Activated B cell treated with CpG ODN at 0.5 μM for 24 hours (primary cell): ENCODE data around the gene GAB1. TPM values are rescaled to one million over a fixed set of nuclear protein-coding genes. Genes with fewer than 3 reads are reported as not detected.

Source experiments
- ATAC-seq: fragments of 200-7000 bp; cut with Tn5 transposase; one replicate; pipeline ENCODE4 v1.10.0; 2021; ENCODE audit warnings: low read depth, mild to moderate bottlenecking, moderate library complexity
- CTCF ChIA-PET: fragments of 350-600 bp; sonication (Branson Sonifier 250); formaldehyde crosslinking; loops from one replicate; lab custom pipeline; 2021; ENCODE audit warnings: antibody characterized with exemption; lab: Charles Lee
- POLR2A ChIA-PET: fragments of 350-600 bp; sonication (Branson Sonifier 250); formaldehyde crosslinking; loops from one replicate; lab custom pipeline; 2021; ENCODE audit warnings: antibody characterized with exemption; lab: Charles Lee
- DNase-seq: peaks from one replicate; pipeline ENCODE4 v3.0.0; 2022
- H3K27ac Mint-ChIP-seq: one replicate; pipeline ENCODE4 v1.8.0; 2020; ENCODE audit warnings: mixed read lengths
- H3K27me3 Mint-ChIP-seq: one replicate; pipeline ENCODE4 v1.8.0; 2021; ENCODE audit warnings: mixed read lengths
- H3K36me3 Mint-ChIP-seq: one replicate; pipeline ENCODE4 v1.8.0; 2021; ENCODE audit warnings: low read depth, mixed read lengths
- H3K4me1 Mint-ChIP-seq: one replicate; pipeline ENCODE4 v1.8.0; 2021; ENCODE audit warnings: mixed read lengths
- H3K4me3 Mint-ChIP-seq: one replicate; pipeline ENCODE4 v1.8.0; 2020; ENCODE audit warnings: mild to moderate bottlenecking, mixed read lengths
- H3K9me3 Mint-ChIP-seq: one replicate; pipeline ENCODE4 v1.8.0; 2020; ENCODE audit warnings: mixed read lengths
- CTCF ChIP-seq: fragments of 200-600 bp; IDR thresholded peaks from one replicate; pipeline ENCODE4 v1.8.0; 2022; ENCODE audit warnings: antibody characterized with exemption, mild to moderate bottlenecking
- intact Hi-C: fragments of 100-400 bp; cut with micrococcal nuclease; formaldehyde crosslinking; loops from one replicate; pipeline ENCODE4 v1.15.1; 2024
- total RNA-seq: library from RNA; stranded (reverse); gene quantifications from 2 replicates; pipeline ENCODE4 v1.2.3, GENCODE V29; 2022

The GAB1 gene
- total RNA-seq, 1 donor from 2014 or later, result 12.0 TPM

GRCh38 chr4:143329985-143330384 lies 6.7 kb upstream of the GAB1 start:
- DNase-seq, result no peak
- intact Hi-C loops, result loop anchor here (10.0 kb wide), 1 partner anchor 1695 kb away; the partner anchor contains the start of gene IL15
- ATAC-seq, result no peak
- Mint-ChIP-seq H3K27ac (no peak overlapping the region), H3K4me3 (no peak overlapping the region), H3K9me3 (no peaks in the 10 kb centered on the region), H3K36me3 (no peaks in the 10 kb centered on the region), H3K27me3 (peaks cover 11% of the 10 kb centered on the region), H3K4me1 (no peaks in the 10 kb centered on the region)
- TF ChIP-seq CTCF, result no peak
- POLR2A ChIA-PET, result no interaction called here
- CTCF ChIA-PET, result interaction anchor here (1.3 kb wide), 1 partner anchor 10 kb away, joined by 3 read pairs; no protein-coding TSS in a partner anchor

GRCh38 chr4:143335979-143336780 lies 496 bp upstream of the GAB1 start:
- H3K36me3 Mint-ChIP-seq, result no peaks in the 10 kb centered on the region
- H3K4me1 Mint-ChIP-seq, result peaks cover 14% of the 10 kb centered on the region
- DNase-seq (peak; percentile 67), ATAC-seq (peak; percentile 57)
- H3K4me3 Mint-ChIP-seq, result peak overlapping the region; percentile 95
- ChIA-PET CTCF (interaction anchor here (2.7 kb wide), 1 partner anchor 40 kb away, joined by 15 read pairs; no protein-coding TSS in a partner anchor), POLR2A (interaction anchor here (0.6 to 3.0 kb wide), 15 partner anchors 9 to 177 kb away, joined by 3 to 31 read pairs (median 5); partner anchors contain the start of genes SMARCA5 and USP38)
- intact Hi-C loops, result loop anchor here (1.0 to 10.0 kb wide), 5 partner anchors 23 to 1701 kb away; partner anchors contain the start of genes IL15 and USP38
- peak overlapping the region; percentile 56 for H3K27ac Mint-ChIP-seq
- TF ChIP-seq CTCF, result no peak
- no peaks in the 10 kb centered on the region for H3K9me3 Mint-ChIP-seq
- H3K27me3 Mint-ChIP-seq, result peaks cover 15% of the 10 kb centered on the region

GRCh38 chr4:143337600-143338287 lies 1.1 kb downstream of the GAB1 start:
- ATAC-seq, result no peak
- TF ChIP-seq CTCF, result no peak
- peak overlapping the region; percentile 82 for H3K27ac Mint-ChIP-seq
- no peaks in the 10 kb centered on the region for H3K36me3 Mint-ChIP-seq
- peak overlapping the region; percentile 95 for H3K4me3 Mint-ChIP-seq
- ChIA-PET CTCF (interaction anchor here (0.8 to 2.7 kb wide), 2 partner anchors 16 to 38 kb away, joined by 3 to 15 read pairs; no protein-coding TSS in a partner anchor), POLR2A (interaction anchor here (0.8 to 3.0 kb wide), 9 partner anchors 9 to 80 kb away, joined by 3 to 31 read pairs (median 8); no protein-coding TSS in a partner anchor)
- DNase-seq, result no peak
- H3K4me1 Mint-ChIP-seq, result peaks cover 14% of the 10 kb centered on the region
- H3K9me3 Mint-ChIP-seq, result no peaks in the 10 kb centered on the region
- intact Hi-C loops, result loop anchor here (1.0 to 10.0 kb wide), 5 partner anchors 40 to 1703 kb away; partner anchors contain the start of genes IL15 and SMARCA5
- peaks cover 15% of the 10 kb centered on the region for H3K27me3 Mint-ChIP-seq

- peaks cover 14% of the 10 kb centered on the region for H3K4me1 Mint-ChIP-seq
- intact Hi-C loops, result loop anchor here (10.0 kb wide), 1 partner anchor 1704 kb away; the partner anchor contains the start of gene IL15
- ChIA-PET CTCF (no interaction called here), POLR2A (interaction anchor here (2.8 kb wide), 1 partner anchor 19 kb away, joined by 31 read pairs; no protein-coding TSS in a partner anchor)
- no peak for ATAC-seq
- H3K4me3 Mint-ChIP-seq, result peak overlapping the region; percentile 95
- peaks cover 15% of the 10 kb centered on the region for H3K27me3 Mint-ChIP-seq
- no peak for DNase-seq
- H3K27ac Mint-ChIP-seq, result no peak overlapping the region
- H3K36me3 Mint-ChIP-seq, result no peaks in the 10 kb centered on the region
- H3K9me3 Mint-ChIP-seq, result no peaks in the 10 kb centered on the region
- TF ChIP-seq CTCF, result no peak
These were observed 1.6 kb downstream of the GAB1 start for GRCh38 chr4:143338313-143338712.
